ENCODE results near the gene MRPL14.

GRCh38 chr6:44152533-44152932 is 25.3 kb upstream of the MRPL14 start:
- TF ChIP-seq CTCF (IDR thresholded peaks at IDR 0.05) (no peak), POLR2AphosphoS5 (IDR thresholded peaks at IDR 0.05; ENCODE audit: insufficient read depth in 1 of 2, low read depth in 1 of 2) (no peak), POLR2A (IDR thresholded peaks at IDR 0.05) (no peak)
